Right lung (tissue), 5 donors: Measurements from ENCODE around the gene MCTP2. TPM values are rescaled to one million over a fixed set of nuclear protein-coding genes. Genes with fewer than 3 reads are reported as not detected.
A peak's percentile ranks its signal among the peaks of the same experiment; 100 is the strongest.

Source experiments
- DNase-seq, 2 donors: peaks; one replicate each; pipeline ENCODE4 v3.0.0-alpha.2; 2013
- polyA plus RNA-seq, 5 donors: library from polyadenylated mRNA; unstranded; fragments of 120-200 nt; gene quantifications; one replicate each; pipeline versions ENCODE4 v1.2.1 to v1.2.3, GENCODE V29; 2013; ENCODE audit warnings: inconsistent platforms in 1 of 5, low replicate concordance in 1 of 5; ENCODE audit not compliant: insufficient read length in 5 of 5, insufficient read depth in 1 of 5

MCTP2 gene
- polyA plus RNA-seq, 5 donors: 27.9 to 43.8 (median 36.2) TPM

GRCh38 chr15:94351031-94351535 is 119.7 kb downstream of the MCTP2 start:
- no peak for DNase-seq

GRCh38 chr15:94352636-94353487 is 121.5 kb downstream of the MCTP2 start:
- peak; percentile 93 to 97 for DNase-seq

GRCh38 chr15:94353488-94353820 is 122.1 kb downstream of the MCTP2 start:
- DNase-seq: no peak

GRCh38 chr15:94354655-94355054 is 123.3 kb downstream of the MCTP2 start:
- DNase-seq: no peak

DNA sequence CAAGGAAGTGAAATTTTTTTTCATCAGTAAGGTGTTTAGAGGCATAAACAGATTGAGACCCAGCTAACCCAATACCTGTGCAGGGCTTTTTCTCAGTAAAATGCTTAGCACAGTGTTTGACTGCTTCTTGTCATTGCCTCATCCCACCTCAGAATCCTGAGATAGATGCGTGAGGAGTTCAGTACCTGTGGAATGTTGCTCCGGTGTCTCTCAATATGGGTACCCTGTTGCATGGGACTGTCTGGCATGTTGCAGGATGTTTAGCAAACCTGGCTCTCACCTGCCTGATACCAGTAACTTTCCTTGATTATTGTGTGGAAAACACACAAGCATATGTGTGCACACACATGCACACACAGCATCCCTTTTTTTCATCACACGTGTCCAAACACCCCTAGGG is 128.4 kb downstream of the MCTP2 start:
- no peak for DNase-seq

DNA sequence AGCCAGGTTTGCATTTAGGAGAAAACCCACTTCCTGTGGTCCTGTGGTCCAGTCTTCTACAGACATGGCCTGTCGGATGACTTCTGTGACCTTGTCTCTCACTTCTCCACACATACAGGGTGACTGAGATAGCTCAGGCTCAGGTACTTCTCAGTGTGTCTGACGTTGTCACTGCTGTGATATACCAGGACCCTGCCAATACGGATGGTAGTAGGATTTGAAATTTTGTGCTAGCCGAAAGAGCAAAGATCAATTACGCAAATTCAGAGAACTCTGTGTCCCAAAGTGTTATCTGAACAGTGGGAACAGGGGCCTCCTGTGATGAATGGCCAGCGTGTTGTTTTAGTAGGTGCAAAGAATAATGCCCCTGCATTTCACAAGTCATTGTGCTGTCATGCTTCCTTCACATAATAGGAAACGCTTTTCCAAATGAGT is 128.9 kb downstream of the MCTP2 start:
- no peak for DNase-seq

DNA sequence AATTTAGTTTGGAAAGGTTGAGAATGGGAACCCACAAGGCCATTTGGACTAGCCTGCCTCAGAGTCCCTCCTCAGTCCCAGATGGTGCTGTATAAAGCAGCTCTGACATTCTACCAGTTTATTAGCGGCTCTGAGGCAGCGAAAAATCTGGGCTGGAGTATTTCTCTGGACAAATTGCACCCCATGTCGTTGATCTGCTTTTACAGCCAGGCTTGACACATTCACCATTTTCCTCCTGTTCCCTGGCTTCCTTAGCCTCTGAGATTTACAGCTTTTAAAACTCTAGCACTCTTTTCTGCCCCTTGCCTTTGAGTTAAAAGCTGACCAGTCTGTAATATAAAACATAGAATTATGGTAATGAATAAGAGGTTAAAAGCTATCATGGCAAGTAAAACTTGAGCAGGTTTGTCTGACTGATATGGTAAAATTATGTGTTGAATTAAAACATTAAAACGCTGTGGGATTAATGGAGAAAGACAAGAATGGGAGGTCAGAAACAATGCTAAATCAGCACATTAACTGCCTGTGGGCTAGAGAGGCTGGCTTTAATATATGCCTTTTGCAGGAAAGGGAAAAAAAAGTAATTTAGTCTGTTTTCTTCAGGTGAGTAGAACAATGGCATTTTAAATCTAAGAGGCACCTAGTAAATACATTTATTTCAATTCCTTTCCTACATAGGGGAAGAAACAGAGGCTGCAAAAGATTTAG is 131.2 kb downstream of the MCTP2 start:
- no peak for DNase-seq

DNA sequence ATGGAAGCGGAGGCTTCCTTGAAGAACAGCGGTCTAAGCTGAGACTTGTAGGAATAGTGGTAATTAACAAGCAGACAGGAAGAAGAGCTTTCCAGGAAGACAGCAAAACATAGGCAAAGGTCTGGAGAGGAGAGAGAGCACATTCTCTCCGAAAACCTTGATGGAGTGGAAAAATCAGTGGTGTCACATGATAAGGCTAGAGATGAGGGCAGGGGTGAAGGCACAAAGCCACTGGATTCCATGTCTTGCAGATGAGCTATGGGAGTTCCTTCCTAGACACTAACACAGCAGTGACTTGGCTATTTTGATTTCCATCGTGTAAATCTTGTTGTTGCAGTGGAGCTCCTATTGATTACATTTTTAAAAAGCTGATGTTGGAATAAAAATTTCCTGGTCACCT is 132.0 kb downstream of the MCTP2 start:
- DNase-seq: no peak

GRCh38 chr15:94366781-94367180 is 135.4 kb downstream of the MCTP2 start:
- no peak for DNase-seq

- DNase-seq: no peak
Measured at GRCh38 chr15:94367726-94368535, 136.6 kb downstream of the MCTP2 start.

- DNase-seq: no peak
Measured at GRCh38 chr15:94370206-94370935, 139.0 kb downstream of the MCTP2 start.

GRCh38 chr15:94370936-94371285 is 139.6 kb downstream of the MCTP2 start:
- DNase-seq: no peak

GRCh38 chr15:94372821-94373220 is 141.5 kb downstream of the MCTP2 start:
- no peak for DNase-seq

DNA sequence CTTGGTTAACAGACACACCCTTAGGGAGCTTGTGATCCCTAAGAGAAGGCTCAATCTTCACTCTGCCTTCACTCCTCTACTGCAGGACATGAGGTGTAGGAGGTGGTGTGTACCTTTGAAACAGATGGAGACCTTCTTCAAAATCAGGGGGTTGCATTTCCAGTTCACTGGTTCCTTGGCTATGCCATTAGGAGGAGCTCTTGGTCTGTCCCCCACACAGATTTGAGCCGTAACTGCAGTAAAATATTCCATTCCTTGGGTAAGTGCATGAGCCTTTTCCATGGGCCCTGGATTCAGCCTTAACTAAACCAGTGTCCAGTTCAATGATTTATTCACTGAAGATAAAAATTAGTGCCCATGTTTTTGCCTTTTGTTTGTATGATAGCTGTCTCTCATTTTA is 144.6 kb downstream of the MCTP2 start:
- DNase-seq: no peak

- DNase-seq: no peak
Measured at GRCh38 chr15:94379986-94380385, 148.6 kb downstream of the MCTP2 start.

- no peak for DNase-seq
Measured at GRCh38 chr15:94380798-94381197, 149.4 kb downstream of the MCTP2 start.

- DNase-seq: no peak
Measured at GRCh38 chr15:94381384-94381783, 150.0 kb downstream of the MCTP2 start.

DNA sequence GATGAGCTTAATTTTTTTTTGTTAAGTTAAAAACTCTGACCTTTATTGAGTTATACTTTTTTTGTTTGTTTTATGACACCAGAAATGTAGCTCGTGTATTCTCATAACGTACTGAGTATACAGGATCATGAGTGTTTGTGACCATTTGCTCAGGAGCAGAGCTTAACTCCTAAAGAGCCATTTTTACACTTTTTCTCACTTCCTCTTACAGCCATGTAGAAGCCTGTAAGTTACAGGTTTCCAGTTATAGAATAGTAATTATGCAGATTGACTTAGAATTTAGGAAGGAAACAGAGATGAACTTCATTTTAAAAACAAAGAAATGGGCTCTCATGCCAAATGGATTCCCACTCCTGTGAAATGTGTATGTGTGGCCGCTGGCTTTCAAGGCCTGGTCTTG is 151.7 kb downstream of the MCTP2 start:
- DNase-seq: no peak

DNA sequence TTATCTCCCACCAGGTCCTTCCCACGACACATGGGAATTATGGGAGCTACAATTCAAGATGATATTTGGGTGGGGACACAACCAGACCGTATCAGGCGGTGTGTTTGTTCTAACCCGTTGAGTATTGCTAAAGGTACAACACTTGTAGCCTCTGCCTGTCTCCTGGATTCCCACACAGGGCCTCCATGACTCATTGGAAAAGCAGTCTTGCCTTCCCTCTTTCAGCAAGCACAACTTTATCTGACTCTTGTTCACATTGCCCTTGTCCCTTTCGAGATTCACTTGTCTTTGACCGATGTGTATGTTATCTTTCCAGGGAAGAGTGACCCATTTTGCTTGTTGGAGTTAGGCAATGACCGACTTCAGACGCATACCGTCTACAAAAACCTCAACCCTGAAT is 152.3 kb downstream of the MCTP2 start:
- DNase-seq: no peak

DNA sequence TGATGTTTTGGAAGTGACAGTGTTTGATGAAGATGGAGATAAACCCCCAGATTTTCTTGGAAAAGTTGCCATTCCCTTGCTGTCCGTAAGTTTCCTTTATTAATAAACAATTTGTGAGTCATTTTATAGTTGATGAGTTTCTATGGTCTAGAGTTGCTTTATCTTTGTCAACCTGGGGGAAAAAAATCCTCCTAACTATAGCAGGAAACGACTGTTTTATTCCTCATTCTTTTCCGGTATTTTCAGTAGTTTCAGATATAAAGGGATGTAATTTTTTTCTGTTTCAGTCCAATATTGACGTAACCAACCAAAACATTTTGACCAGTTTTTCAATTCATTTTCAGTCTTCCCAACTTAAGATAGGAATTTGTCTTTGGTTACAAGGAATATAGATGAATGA is 154.1 kb downstream of the MCTP2 start:
- DNase-seq: no peak

DNA sequence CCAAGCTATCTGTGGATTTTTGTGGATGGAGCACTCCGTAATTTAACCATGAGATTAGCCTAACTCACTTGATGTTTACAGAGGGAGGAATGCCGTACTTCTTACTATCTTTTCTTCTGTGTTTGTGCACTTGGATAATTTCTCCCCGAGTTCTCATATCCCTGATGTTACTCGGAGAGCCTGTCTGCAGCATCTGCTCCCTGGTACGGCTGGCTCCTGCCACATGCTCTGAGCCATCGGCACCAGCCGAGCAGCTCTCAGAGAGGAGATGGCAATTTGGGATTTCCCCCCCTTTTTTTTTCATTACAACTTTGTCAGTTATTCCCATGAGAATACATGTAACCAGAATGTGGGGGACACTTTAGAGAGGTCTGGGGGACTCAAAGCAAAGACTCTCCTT is 155.0 kb downstream of the MCTP2 start:
- no peak for DNase-seq

DNA sequence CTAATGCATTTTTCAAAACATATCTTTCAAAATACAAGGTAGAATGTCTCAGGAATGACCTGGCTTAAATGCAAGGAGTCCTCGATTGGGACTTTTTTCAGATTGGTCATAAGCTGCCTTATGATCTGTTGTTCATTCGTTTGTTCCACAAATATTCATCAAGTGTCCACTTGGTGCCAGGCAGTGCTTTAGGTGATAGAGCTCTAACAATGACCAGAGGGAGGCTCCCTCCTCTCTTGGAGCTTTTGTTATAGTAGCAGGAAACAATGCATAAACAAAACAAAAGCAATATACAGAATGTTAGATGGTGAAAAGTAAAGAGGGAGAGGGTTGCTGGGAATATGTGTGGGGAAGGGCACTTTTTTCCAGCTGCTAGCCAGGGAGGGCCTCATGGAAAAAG is 156.1 kb downstream of the MCTP2 start:
- no peak for DNase-seq
